PC-3 (cell line): ENCODE measurements around the gene ARIH2. TPM values are rescaled to one million over a fixed set of nuclear protein-coding genes. Genes with fewer than 3 reads are reported as not detected.

Experiments used
- ATAC-seq: fragments of 200-7000 bp; cut with Tn5 transposase; 2 replicates; pipeline ENCODE4 v1.9.1; 2020; ENCODE audit warnings: mild to moderate bottlenecking, moderate library complexity
- BruUV-seq: library from RNA; stranded (reverse); fragments of 400-500 nt; replicated peaks from 2 replicates; lab custom pipeline; 2021; lab: Mats Ljungman, UMichigan
- CTCF ChIA-PET: fragments of 300-600 bp; sonication (Branson Sonifier 250); formaldehyde crosslinking; loops from one replicate; lab custom pipeline; 2022; ENCODE audit warnings: antibody characterized with exemption; lab: Charles Lee
- POLR2A ChIA-PET: fragments of 300-600 bp; sonication (Branson Sonifier 250); formaldehyde crosslinking; loops from one replicate; lab custom pipeline; 2022; ENCODE audit warnings: antibody characterized with exemption; ENCODE audit not compliant: unreplicated experiment; lab: Charles Lee
- DNase-seq: peaks from one replicate; pipeline ENCODE4 v3.0.0-alpha.2; 2015
- H2AFZ ChIP-seq: fragments of 300-600 bp; sonication (generic); 2 replicates; pipeline ENCODE4 v1.6.0; 2016; ENCODE audit warnings: antibody characterized with exemption, low read length
- H3F3A ChIP-seq: fragments of 300-600 bp; sonication (generic); one replicate; pipeline ENCODE4 v1.6.0; 2017; ENCODE audit warnings: antibody characterized with exemption, low read length, control low read depth, mild to moderate bottlenecking; ENCODE audit not compliant: unreplicated experiment
- H3K27ac ChIP-seq: fragments of 300-600 bp; sonication (generic); 2 replicates; pipeline ENCODE4 v1.5.1; 2016; ENCODE audit warnings: mild to moderate bottlenecking, low read length
- H3K27me3 ChIP-seq: fragments of 300-600 bp; sonication (generic); 2 replicates; pipeline ENCODE4 v1.6.1; 2016; ENCODE audit warnings: low read length, mixed read lengths
- H3K36me3 ChIP-seq: fragments of 300-600 bp; sonication (generic); 2 replicates; pipeline ENCODE4 v1.6.1; 2016; ENCODE audit warnings: low read depth, mixed run types, low read length, mixed read lengths
- H3K4me1 ChIP-seq: fragments of 300-600 bp; sonication (generic); 2 replicates; pipeline ENCODE4 v1.5.1; 2016; ENCODE audit warnings: low read length; ENCODE audit not compliant: insufficient read depth
- H3K4me2 ChIP-seq: fragments of 300-600 bp; sonication (generic); 2 replicates; pipeline ENCODE4 v1.6.0; 2016; ENCODE audit warnings: low read length
- H3K4me3 ChIP-seq: fragments of 300-600 bp; sonication (generic); 2 replicates; pipeline ENCODE4 v1.5.1; 2016; ENCODE audit warnings: mild to moderate bottlenecking, low read length, mixed read lengths
- H3K79me2 ChIP-seq: fragments of 300-600 bp; sonication (generic); 2 replicates; pipeline ENCODE4 v1.6.1; 2017; ENCODE audit warnings: low read length, mixed read lengths
- H3K9ac ChIP-seq: fragments of 300-600 bp; sonication (generic); 2 replicates; pipeline ENCODE4 v1.6.0; 2016; ENCODE audit warnings: mild to moderate bottlenecking, low read length
- H3K9me2 ChIP-seq: fragments of 300-600 bp; sonication (generic); replicated peaks from 2 replicates; pipeline ENCODE4 v1.6.1; 2016; ENCODE audit warnings: mixed run types, low read length, mixed read lengths
- H3K9me3 ChIP-seq: fragments of 300-600 bp; sonication (generic); 2 replicates; pipeline ENCODE4 v1.6.1; 2016; ENCODE audit warnings: low read length, mixed read lengths
- H4K20me1 ChIP-seq: fragments of 300-600 bp; sonication (generic); 2 replicates; pipeline ENCODE4 v1.6.1; 2016; ENCODE audit warnings: low read length, mixed read lengths
- EZH2 ChIP-seq: fragments of 300-600 bp; sonication (generic); IDR thresholded peaks from one replicate; pipeline ENCODE4 v1.6.1; 2017; ENCODE audit warnings: antibody characterized with exemption, mild to moderate bottlenecking, low read length; ENCODE audit not compliant: unreplicated experiment
- EZH2phosphoT487 ChIP-seq: fragments of 300-600 bp; sonication (generic); IDR thresholded peaks from 2 replicates; pipeline ENCODE4 v1.6.1; 2018; ENCODE audit warnings: mild to moderate bottlenecking, antibody characterized with exemption, low read length, borderline replicate concordance
- intact Hi-C: fragments of 100-400 bp; cut with micrococcal nuclease; formaldehyde crosslinking; loops from 2 replicates; pipeline ENCODE4 v1.9.0; 2023
- total RNA-seq: library from RNA; depleted of rRNA; stranded (reverse); fragments of >200 nt; gene quantifications from 2 replicates; pipeline ENCODE4 v1.2.3, GENCODE V29; 2014
- TF ChIP-seq, protein P1 (sequence below): fragments of 300-600 bp; sonication (generic); conservative IDR thresholded peaks from 2 replicates; pipeline ENCODE4 v1.5.1; 2017; ENCODE audit warnings: antibody characterized with exemption, low read depth, mild to moderate bottlenecking, low read length

The ARIH2 gene
- total RNA-seq, 1 experiment from 2014 or later = 136 TPM

DNA sequence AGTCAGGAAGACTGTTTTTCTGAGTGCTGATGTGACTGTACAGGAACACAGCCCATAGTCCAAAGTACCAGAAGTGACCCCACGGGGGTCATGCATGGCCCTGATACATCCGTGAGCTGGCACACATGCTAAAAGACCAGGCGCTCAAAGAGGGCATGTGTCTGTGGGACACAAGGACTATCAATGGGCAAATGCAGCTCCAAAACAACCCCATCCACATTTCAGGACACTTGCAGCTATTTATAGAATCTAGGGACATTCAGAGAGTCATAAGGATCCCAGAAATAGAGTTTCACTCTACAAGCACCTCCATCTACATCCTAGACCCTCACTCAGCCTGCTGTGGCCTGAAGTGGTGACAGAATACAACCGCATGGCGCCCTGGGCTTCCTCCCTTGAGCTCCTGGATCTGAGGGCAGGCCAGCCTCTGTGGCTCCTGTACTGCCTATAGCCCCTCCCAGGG is 37.0 kb upstream of the ARIH2 start:
- POLR2A ChIA-PET = no interaction called here
- DNase-seq (no peak), ATAC-seq (no peak)
- Histone ChIP-seq H4K20me1 (no peaks in the 10 kb centered on the region), H3K9me3 (no peaks in the 10 kb centered on the region), H3K9ac (no peak overlapping the region), H2AFZ (no peak overlapping the region), H3K4me2 (no peak overlapping the region), H3K9me2 (no peaks in the 10 kb centered on the region), H3K27ac (no peak overlapping the region), H3K27me3 (no peaks in the 10 kb centered on the region), H3K4me1 (no peaks in the 10 kb centered on the region), H3K79me2 (no peaks in the 10 kb centered on the region), H3K4me3 (no peak overlapping the region), H3K36me3 (no peaks in the 10 kb centered on the region), H3F3A (no peaks in the 10 kb centered on the region)
- intact Hi-C loops = no loop called here
- TF ChIP-seq, protein P1, sequence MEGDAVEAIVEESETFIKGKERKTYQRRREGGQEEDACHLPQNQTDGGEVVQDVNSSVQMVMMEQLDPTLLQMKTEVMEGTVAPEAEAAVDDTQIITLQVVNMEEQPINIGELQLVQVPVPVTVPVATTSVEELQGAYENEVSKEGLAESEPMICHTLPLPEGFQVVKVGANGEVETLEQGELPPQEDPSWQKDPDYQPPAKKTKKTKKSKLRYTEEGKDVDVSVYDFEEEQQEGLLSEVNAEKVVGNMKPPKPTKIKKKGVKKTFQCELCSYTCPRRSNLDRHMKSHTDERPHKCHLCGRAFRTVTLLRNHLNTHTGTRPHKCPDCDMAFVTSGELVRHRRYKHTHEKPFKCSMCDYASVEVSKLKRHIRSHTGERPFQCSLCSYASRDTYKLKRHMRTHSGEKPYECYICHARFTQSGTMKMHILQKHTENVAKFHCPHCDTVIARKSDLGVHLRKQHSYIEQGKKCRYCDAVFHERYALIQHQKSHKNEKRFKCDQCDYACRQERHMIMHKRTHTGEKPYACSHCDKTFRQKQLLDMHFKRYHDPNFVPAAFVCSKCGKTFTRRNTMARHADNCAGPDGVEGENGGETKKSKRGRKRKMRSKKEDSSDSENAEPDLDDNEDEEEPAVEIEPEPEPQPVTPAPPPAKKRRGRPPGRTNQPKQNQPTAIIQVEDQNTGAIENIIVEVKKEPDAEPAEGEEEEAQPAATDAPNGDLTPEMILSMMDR = no peak
- no peak for TF ChIP-seq EZH2
- TF ChIP-seq EZH2phosphoT487 = no peak
- BruUV-seq = no TSS peak
- CTCF ChIA-PET = no interaction called here

DNA sequence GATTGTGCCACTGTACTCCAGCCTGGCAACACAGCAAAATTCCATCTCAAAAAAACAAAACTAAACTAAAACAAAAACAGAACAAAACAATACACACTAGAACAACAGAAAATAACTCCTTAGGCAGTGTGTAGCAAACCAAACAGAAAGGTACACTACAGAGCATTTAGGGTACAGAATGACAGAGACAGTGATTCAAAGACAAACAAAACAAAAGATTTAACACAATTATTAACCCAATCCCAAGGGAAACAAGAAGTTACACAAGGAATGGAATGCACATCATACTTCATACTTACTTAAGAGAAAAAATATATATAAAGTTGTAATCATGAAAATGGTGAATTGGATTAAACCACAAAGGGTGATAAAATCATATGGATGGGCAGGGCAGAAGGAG is 32.9 kb upstream of the ARIH2 start:
- no peak overlapping the region for H3K9ac ChIP-seq
- no peak overlapping the region for H3K4me2 ChIP-seq
- DNase-seq (no peak), ATAC-seq (no peak)
- ChIA-PET CTCF (no interaction called here), POLR2A (no interaction called here)
- no peaks in the 10 kb centered on the region for H3F3A ChIP-seq
- H3K4me3 ChIP-seq = no peak overlapping the region
- TF ChIP-seq, protein P1 = no peak
- no peak overlapping the region for H2AFZ ChIP-seq
- H3K4me1 ChIP-seq = no peaks in the 10 kb centered on the region
- no TSS peak for BruUV-seq
- H3K79me2 ChIP-seq = no peaks in the 10 kb centered on the region
- no peaks in the 10 kb centered on the region for H3K9me2 ChIP-seq
- no peaks in the 10 kb centered on the region for H3K36me3 ChIP-seq
- H4K20me1 ChIP-seq = no peaks in the 10 kb centered on the region
- H3K27me3 ChIP-seq = no peaks in the 10 kb centered on the region
- no peak overlapping the region for H3K27ac ChIP-seq
- no peaks in the 10 kb centered on the region for H3K9me3 ChIP-seq
- intact Hi-C loops = no loop called here

DNA sequence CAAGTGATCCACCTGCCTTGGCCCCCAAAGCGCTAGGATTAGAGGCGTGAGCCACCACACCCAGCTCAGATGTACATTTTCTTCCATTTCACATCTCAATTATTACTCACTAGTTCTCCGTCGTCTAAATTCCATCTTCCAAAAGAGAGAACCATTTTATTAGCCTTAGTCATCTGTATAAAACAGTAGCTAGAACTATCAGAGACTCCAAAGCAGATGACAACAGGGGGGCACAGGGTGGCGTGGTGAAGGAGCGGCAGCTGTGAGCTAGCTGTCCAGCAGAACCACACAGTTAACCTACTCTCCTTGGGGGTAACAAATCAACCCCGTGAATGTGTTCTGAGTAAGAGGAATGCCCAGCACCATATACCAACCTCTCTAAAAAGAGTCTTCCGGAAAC is 27.0 kb upstream of the ARIH2 start:
- Histone ChIP-seq H3K27me3 (no peaks in the 10 kb centered on the region), H3K79me2 (no peaks in the 10 kb centered on the region), H3K36me3 (no peaks in the 10 kb centered on the region), H3K4me1 (peaks cover 9% of the 10 kb centered on the region), H3K27ac (no peak overlapping the region), H3F3A (no peaks in the 10 kb centered on the region), H3K9ac (no peak overlapping the region), H2AFZ (no peak overlapping the region), H3K4me3 (no peak overlapping the region), H3K9me3 (no peaks in the 10 kb centered on the region), H3K9me2 (no peaks in the 10 kb centered on the region), H4K20me1 (no peaks in the 10 kb centered on the region), H3K4me2 (no peak overlapping the region)
- POLR2A ChIA-PET = interaction anchor here (0.6 kb wide), 1 partner anchor 77 kb away, joined by 3 read pairs; no protein-coding TSS in a partner anchor
- no TSS peak for BruUV-seq
- DNase-seq (peak; percentile 60), ATAC-seq (peak; percentile 97)
- TF ChIP-seq EZH2phosphoT487 (no peak), EZH2 (no peak)
- TF ChIP-seq, protein P1 = no peak
- intact Hi-C loops = loop anchor here (10.0 kb wide), 1 partner anchor 63 kb away; no protein-coding TSS in a partner anchor
- CTCF ChIA-PET = interaction anchor here (0.6 kb wide), 2 partner anchors 47 to 155 kb away, joined by 3 read pairs; no protein-coding TSS in a partner anchor
